ENCODE data around the gene PHOX2A. TPM values are rescaled to one million over a fixed set of nuclear protein-coding genes. Genes with fewer than 3 reads are reported as not detected.

PHOX2A gene
- total and polyA plus RNA-seq, 2 donors (not counting 1 experiment from before 2014, with no cell fraction given) = not detected

- Mint-ChIP-seq H3K4me1 (no peaks in the 10 kb centered on the region), H3K27ac (no peak overlapping the region), H3K27me3 (peaks cover 20% of the 10 kb centered on the region), H3K4me3 (no peak overlapping the region), H3K9me3 (ENCODE audit: insufficient read depth) (no peaks in the 10 kb centered on the region)
- ATAC-seq (ENCODE audit: low read depth) = no peak
- peaks cover 0 to 2% (median 0%) of the 10 kb centered on the region in 3 donors for H3K9me3 ChIP-seq (ENCODE audit: control extremely low read depth in 1 of 3, control insufficient read depth in 2 of 3, insufficient read depth in 1 of 3, low read length in 2 of 3)
- ChIA-PET POLR2A (no interaction called here), CTCF (no interaction called here)
- H3K27me3 ChIP-seq (replicated peaks in 1 of 4; ENCODE audit: control extremely low read depth in 1 of 4, control insufficient read depth in 3 of 4, insufficient read depth in 4 of 4, low read length in 3 of 4) = peaks cover 0 to 33% (median 17%) of the 10 kb centered on the region in 4 experiments
- H3K9ac ChIP-seq (ENCODE audit: low read length) = no peak overlapping the region
- no peak overlapping the region for H3K4me3 ChIP-seq (ENCODE audit: control extremely low read depth in 1 of 5, extremely low read depth in 1 of 5, insufficient read depth in 1 of 5, low read depth in 2 of 5, low read length in 4 of 5)
- intact Hi-C loops (cut with micrococcal nuclease) = no loop called here
- H3K27ac ChIP-seq (ENCODE audit: low read length in 2 of 2) = no peak overlapping the region
- no peak overlapping the region for H2AFZ ChIP-seq (ENCODE audit: insufficient read depth, low read depth, low read length, poor library complexity, severe bottlenecking)
- H4K20me1 ChIP-seq (ENCODE audit: control insufficient read depth, insufficient read depth, low read length, poor library complexity, severe bottlenecking) = no peaks in the 10 kb centered on the region
- DNase-seq = no peak
- H3K4me1 ChIP-seq (ENCODE audit: control insufficient read depth in 2 of 2, insufficient read depth in 2 of 2, low read length in 2 of 2) = peaks cover under 1 to 4% of the 10 kb centered on the region in 2 donors
- no peaks in the 10 kb centered on the region for H3K36me3 ChIP-seq (replicated peaks in 1 of 2; ENCODE audit: control extremely low read depth in 1 of 2, control insufficient read depth in 1 of 2, extremely low read depth in 1 of 2, insufficient read depth in 2 of 2, low read length in 1 of 2)
- WGBS (ENCODE audit: insufficient coverage) = 33% methylated on average over 1 of the region's 5 CpGs
- no peaks in the 10 kb centered on the region for H3K79me2 ChIP-seq (ENCODE audit: control insufficient read depth, insufficient read depth, low read length)
- TF ChIP-seq CTCF (IDR thresholded peaks at IDR 0.05) (no peak), EZH2 (IDR thresholded peaks at IDR 0.05; ENCODE audit: borderline replicate concordance, insufficient read depth, low read depth, low read length, poor library complexity, severe bottlenecking) (no peak)
- no peak overlapping the region for H3K4me2 ChIP-seq (replicated peaks; ENCODE audit: low read depth, low read length, poor library complexity, severe bottlenecking)
Measured at GRCh38 chr11:72249961-72250360, 6.0 kb upstream of the PHOX2A start.

- H3K4me3 ChIP-seq (ENCODE audit: control extremely low read depth in 1 of 5, extremely low read depth in 1 of 5, insufficient read depth in 1 of 5, low read depth in 2 of 5, low read length in 4 of 5) = no peak overlapping the region
- no peaks in the 10 kb centered on the region for H4K20me1 ChIP-seq (ENCODE audit: control insufficient read depth, insufficient read depth, low read length, poor library complexity, severe bottlenecking)
- H3K27ac ChIP-seq (ENCODE audit: low read length in 2 of 2) = no peak overlapping the region
- H3K36me3 ChIP-seq (replicated peaks in 1 of 2; ENCODE audit: control extremely low read depth in 1 of 2, control insufficient read depth in 1 of 2, extremely low read depth in 1 of 2, insufficient read depth in 2 of 2, low read length in 1 of 2) = no peaks in the 10 kb centered on the region
- H2AFZ ChIP-seq (ENCODE audit: insufficient read depth, low read depth, low read length, poor library complexity, severe bottlenecking) = no peak overlapping the region
- no peaks in the 10 kb centered on the region for H3K79me2 ChIP-seq (ENCODE audit: control insufficient read depth, insufficient read depth, low read length)
- intact Hi-C loops (cut with micrococcal nuclease) = no loop called here
- Mint-ChIP-seq H3K27ac (no peak overlapping the region), H3K27me3 (peaks cover 20% of the 10 kb centered on the region), H3K9me3 (ENCODE audit: insufficient read depth) (no peaks in the 10 kb centered on the region), H3K4me1 (peaks cover 10% of the 10 kb centered on the region), H3K4me3 (no peak overlapping the region)
- ATAC-seq (ENCODE audit: low read depth) (no peak), DNase-seq (no peak)
- H3K9ac ChIP-seq (ENCODE audit: low read length) = no peak overlapping the region
- ChIA-PET POLR2A (interaction anchor here (0.7 kb wide), 1 partner anchor 235 kb away, joined by 3 read pairs; no protein-coding TSS in a partner anchor), CTCF (no interaction called here)
- TF ChIP-seq EZH2 (IDR thresholded peaks at IDR 0.05; ENCODE audit: borderline replicate concordance, insufficient read depth, low read depth, low read length, poor library complexity, severe bottlenecking) (no peak), CTCF (IDR thresholded peaks at IDR 0.05) (no peak)
- peaks cover 0 to 23% (median 0%) of the 10 kb centered on the region in 3 donors for H3K9me3 ChIP-seq (ENCODE audit: control extremely low read depth in 1 of 3, control insufficient read depth in 2 of 3, insufficient read depth in 1 of 3, low read length in 2 of 3)
- no peak overlapping the region for H3K4me2 ChIP-seq (replicated peaks; ENCODE audit: low read depth, low read length, poor library complexity, severe bottlenecking)
- H3K4me1 ChIP-seq (ENCODE audit: control insufficient read depth in 2 of 2, insufficient read depth in 2 of 2, low read length in 2 of 2) = peaks cover 5 to 16% of the 10 kb centered on the region in 2 donors
- H3K27me3 ChIP-seq (replicated peaks in 1 of 4; ENCODE audit: control extremely low read depth in 1 of 4, control insufficient read depth in 3 of 4, insufficient read depth in 4 of 4, low read length in 3 of 4) = peaks cover 0 to 49% (median 31%) of the 10 kb centered on the region in 4 experiments
- 33% methylated on average over 1 of the region's 2 CpGs for WGBS (ENCODE audit: insufficient coverage)
Measured at GRCh38 chr11:72247584-72247983, 3.6 kb upstream of the PHOX2A start.
